Mucosa of descending colon (tissue), 3 donors: ENCODE measurements around the gene COPS8. TPM values are rescaled to one million over a fixed set of nuclear protein-coding genes. Genes with fewer than 3 reads are reported as not detected.

Source experiments
- ATAC-seq: fragments of 200-7000 bp; cut with Tn5 transposase; one replicate; pipeline ENCODE4 v1.9.1; 2020; ENCODE audit warnings: mild to moderate bottlenecking, moderate library complexity
- DNase-seq, 3 donors: peaks; one replicate each; pipeline ENCODE4 v3.0.0-alpha.2; 2020
- H3K36me3 ChIP-seq: fragments of 200-600 bp; one replicate; pipeline ENCODE4 v1.8.0; 2021; ENCODE audit warnings: low read depth, mild to moderate bottlenecking
- H3K4me1 ChIP-seq: fragments of 200-600 bp; one replicate; pipeline ENCODE4 v1.8.0; 2021; ENCODE audit warnings: low read depth, mild to moderate bottlenecking
- H3K4me3 ChIP-seq: fragments of 200-600 bp; one replicate; pipeline ENCODE4 v1.8.0; 2021; ENCODE audit warnings: mild to moderate bottlenecking
- H3K9me3 ChIP-seq: fragments of 200-600 bp; one replicate; pipeline ENCODE4 v1.8.0; 2021; ENCODE audit warnings: mild to moderate bottlenecking
- intact Hi-C, 2 donors: fragments of 100-400 bp; cut with DNase I in 1 of 2; cut with micrococcal nuclease in 1 of 2; formaldehyde crosslinking; loops; one replicate each; pipeline versions ENCODE4 v1.11.0 to v1.11.1; 2022; cut with DNase I, micrococcal nuclease
- total RNA-seq, 3 donors: library from RNA; stranded (reverse); fragmentation: NEBNext Ultra II Directional in 2 of 3; extraction: Animal tissue kit (Norgen Biotek cat#: 25700) in 2 of 3; gene quantifications; one replicate each; pipeline versions ENCODE4 v1.2.1 to v1.2.4, GENCODE V29; 2021 to 2023
- TF ChIP-seq, protein P1 (sequence below): fragments of 200-600 bp; IDR thresholded peaks from one replicate; pipeline ENCODE4 v1.8.0; 2022; ENCODE audit warnings: antibody characterized with exemption, mild to moderate bottlenecking
- donor health status: DM: no; HTN: no; CAD: no; lungs with moderate emphysema.
- donor health status: DM: no; HTN: no; CAD: no.
- donor health status: DM: no; HTN: yes; CAD: no.

The COPS8 gene
- total RNA-seq, 3 donors from 2014 or later, result 23.4 to 37.3 (median 31.5) TPM

DNA sequence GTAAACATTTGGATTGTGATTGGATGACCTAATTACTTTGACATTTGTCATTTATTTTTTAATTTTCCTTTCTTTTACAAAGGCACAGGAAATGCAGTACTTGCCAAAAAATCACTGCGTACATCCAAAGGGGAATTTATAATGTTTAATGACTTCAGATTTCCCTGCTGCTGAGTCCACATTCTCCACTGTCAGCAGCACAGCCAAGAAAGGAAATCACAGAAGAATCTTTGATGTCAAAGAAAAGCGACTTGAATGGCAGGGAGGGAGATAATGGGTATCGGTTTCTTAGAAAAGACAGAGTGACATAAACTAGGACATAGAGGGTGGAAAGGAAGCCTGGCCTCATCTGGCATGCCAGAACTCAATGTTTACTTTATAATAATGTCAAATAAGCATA is 41.4 kb upstream of the COPS8 start:
- no peak for DNase-seq
- TF ChIP-seq, protein P1, sequence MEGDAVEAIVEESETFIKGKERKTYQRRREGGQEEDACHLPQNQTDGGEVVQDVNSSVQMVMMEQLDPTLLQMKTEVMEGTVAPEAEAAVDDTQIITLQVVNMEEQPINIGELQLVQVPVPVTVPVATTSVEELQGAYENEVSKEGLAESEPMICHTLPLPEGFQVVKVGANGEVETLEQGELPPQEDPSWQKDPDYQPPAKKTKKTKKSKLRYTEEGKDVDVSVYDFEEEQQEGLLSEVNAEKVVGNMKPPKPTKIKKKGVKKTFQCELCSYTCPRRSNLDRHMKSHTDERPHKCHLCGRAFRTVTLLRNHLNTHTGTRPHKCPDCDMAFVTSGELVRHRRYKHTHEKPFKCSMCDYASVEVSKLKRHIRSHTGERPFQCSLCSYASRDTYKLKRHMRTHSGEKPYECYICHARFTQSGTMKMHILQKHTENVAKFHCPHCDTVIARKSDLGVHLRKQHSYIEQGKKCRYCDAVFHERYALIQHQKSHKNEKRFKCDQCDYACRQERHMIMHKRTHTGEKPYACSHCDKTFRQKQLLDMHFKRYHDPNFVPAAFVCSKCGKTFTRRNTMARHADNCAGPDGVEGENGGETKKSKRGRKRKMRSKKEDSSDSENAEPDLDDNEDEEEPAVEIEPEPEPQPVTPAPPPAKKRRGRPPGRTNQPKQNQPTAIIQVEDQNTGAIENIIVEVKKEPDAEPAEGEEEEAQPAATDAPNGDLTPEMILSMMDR, result no peak
- Histone ChIP-seq H3K4me3 (no peak overlapping the region), H3K9me3 (peaks cover 12% of the 10 kb centered on the region), H3K36me3 (no peaks in the 10 kb centered on the region), H3K4me1 (no peaks in the 10 kb centered on the region)
- ATAC-seq, result no peak
- intact Hi-C loops, result no loop called here

DNA sequence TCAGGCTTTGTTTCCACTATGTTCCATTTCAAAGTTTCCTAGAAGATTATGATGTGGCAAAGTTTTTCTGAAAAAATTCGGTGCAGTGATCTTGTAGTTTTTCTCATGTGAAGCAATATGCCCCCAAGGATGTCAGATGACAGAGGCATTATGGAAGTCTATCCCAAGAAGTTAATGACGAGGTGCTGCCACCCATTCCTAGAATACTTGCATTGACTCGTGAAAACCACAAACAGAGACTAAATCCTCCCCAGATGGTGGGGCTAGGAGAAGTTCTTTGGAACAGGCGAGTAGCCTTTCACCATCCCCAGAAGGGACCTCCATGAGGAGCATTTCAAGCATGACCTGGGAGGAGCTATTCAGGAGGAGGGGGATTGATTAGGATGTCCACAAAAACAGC is 40.2 kb upstream of the COPS8 start:
- ATAC-seq, result no peak
- intact Hi-C loops, result no loop called here
- Histone ChIP-seq H3K4me3 (no peak overlapping the region), H3K36me3 (no peaks in the 10 kb centered on the region), H3K4me1 (no peaks in the 10 kb centered on the region), H3K9me3 (peaks cover 15% of the 10 kb centered on the region)
- no peak for DNase-seq
- TF ChIP-seq, protein P1, result no peak

DNA sequence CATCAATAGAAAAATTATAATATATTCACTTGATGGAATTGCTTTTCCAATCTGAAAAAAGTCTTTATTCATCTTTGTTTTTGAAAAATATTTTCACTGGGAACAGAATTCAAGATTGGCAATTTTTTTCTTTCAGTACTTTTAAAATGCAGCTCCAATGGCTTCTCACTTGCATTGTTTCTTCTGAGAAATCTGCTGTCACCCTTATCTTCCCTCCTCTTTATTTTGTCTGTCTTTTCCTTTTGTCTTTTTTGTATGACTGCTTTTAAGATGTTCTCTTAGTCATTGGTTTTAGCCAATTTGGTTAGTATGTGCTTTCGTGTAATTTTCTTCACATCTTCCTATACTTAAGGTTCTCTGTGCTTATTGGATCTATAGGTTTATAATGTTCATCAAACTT is 37.1 kb upstream of the COPS8 start:
- ATAC-seq, result no peak
- Histone ChIP-seq H3K36me3 (no peaks in the 10 kb centered on the region), H3K4me3 (no peak overlapping the region), H3K4me1 (no peaks in the 10 kb centered on the region), H3K9me3 (peaks cover 15% of the 10 kb centered on the region)
- TF ChIP-seq, protein P1, result no peak
- intact Hi-C loops, result no loop called here
- no peak for DNase-seq

DNA sequence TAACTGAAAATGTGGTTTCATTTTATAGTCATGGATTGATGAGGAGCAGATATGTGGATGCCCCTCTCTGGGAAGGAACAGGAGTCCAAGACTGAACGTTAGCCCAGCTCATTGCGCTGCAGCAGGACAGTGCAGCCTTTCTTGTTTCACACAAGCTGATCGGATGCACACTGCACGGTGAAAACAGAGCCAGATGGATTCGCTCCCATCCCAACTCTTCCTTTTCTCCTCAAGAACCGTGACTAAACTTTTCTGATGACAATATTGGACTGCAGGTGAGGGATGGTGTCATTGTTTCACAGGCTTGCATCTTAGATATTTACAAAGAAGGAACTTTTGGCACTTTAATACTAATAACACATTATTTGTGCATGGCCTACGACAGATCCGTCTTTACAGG is 33.8 kb upstream of the COPS8 start:
- Histone ChIP-seq H3K4me3 (no peak overlapping the region), H3K36me3 (no peaks in the 10 kb centered on the region), H3K4me1 (no peaks in the 10 kb centered on the region), H3K9me3 (peaks cover 15% of the 10 kb centered on the region)
- intact Hi-C loops, result no loop called here
- no peak for DNase-seq
- ATAC-seq, result no peak
- TF ChIP-seq, protein P1, result no peak

DNA sequence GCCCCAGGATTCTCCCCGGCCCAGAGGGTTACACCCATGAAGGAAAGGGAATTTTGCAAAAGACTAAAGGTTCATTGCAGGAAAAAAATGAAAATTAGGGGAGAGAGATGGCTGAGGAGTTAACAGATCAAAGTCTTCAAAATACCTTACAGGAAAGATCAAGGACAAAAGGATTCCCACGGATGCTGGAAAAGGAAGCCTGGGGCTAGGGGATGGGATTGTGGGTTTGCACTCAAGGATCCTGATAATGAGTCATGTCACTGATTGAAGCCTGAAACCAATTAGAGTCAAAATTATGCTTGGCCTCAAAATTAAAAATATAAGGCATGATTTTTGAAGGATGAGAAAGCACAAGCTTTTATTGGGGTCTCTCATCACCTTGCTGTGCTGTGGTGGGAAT is 32.6 kb upstream of the COPS8 start:
- H3K4me3 ChIP-seq, result no peak overlapping the region
- no peaks in the 10 kb centered on the region for H3K4me1 ChIP-seq
- ATAC-seq (no peak), DNase-seq (no peak)
- intact Hi-C loops, result no loop called here
- TF ChIP-seq, protein P1, result no peak
- H3K36me3 ChIP-seq, result no peaks in the 10 kb centered on the region
- H3K9me3 ChIP-seq, result peaks cover 14% of the 10 kb centered on the region
